ENCODE results near the gene TNFRSF19.

TNFRSF19 gene

GRCh38 chr13:23629566-23630272 is 59.5 kb downstream of the TNFRSF19 start:
- DNase-seq = no peak

DNA sequence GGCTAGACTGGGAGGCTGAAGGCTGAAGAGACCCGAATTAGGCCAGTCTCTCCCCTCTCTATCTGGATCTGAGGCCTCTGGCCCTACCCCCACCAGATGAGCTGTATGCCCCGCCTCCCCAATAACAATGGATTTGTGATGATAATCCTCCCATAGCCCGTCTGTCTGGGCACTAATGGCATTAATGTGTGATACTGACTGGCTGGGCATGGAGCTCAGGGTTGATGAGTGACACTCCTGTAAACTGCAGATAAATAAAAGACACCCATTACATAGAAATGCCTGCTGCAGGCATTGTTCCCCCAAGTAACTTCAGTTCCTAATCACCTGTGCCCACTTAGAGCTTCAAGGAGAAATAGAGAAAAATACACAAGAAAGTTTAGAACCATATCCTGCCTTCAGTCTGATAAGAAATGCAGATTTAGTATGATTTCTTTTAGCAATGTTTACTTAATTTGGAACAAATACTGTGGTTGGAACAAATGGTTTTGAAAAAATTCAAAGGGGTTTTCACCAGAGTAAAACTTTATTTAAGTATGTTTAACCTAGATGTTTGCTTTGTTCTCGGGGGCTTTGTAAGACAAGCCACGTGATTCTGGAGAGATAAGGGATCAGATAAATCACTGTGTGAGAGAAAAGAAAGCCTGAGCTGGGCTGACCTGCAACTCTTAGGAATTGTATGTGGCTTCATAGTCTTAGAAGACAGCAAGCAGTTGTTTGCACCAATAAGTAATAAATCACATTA is 60.3 kb downstream of the TNFRSF19 start:
- no peak for DNase-seq

GRCh38 chr13:23631311-23632047 is 61.3 kb downstream of the TNFRSF19 start:
- DNase-seq = no peak

- DNase-seq = no peak
These were observed 61.9 kb downstream of the TNFRSF19 start for GRCh38 chr13:23632048-23632582.

DNA sequence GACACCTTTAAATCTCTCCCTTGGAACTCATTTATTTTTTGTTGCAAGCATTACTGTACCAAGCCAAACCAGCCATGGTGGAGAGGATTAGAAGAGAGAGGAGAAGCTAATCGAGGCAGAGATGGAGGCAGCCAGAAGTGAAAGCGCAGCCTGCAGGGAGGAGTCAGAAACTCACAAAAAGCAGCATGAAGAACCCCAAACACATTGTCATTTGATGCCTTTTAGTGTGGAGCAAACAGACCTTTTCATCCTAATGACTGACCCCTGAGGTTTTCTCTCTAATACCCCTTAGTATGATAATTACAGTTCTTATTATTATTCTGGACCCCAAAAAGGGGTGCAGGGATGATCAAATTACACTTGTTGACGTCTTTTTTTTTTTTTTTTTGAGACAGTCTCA is 62.5 kb downstream of the TNFRSF19 start:
- no peak for DNase-seq

GRCh38 chr13:23634897-23635296 is 64.7 kb downstream of the TNFRSF19 start:
- DNase-seq = no peak

GRCh38 chr13:23636360-23636759 is 66.1 kb downstream of the TNFRSF19 start:
- DNase-seq = no peak

DNA sequence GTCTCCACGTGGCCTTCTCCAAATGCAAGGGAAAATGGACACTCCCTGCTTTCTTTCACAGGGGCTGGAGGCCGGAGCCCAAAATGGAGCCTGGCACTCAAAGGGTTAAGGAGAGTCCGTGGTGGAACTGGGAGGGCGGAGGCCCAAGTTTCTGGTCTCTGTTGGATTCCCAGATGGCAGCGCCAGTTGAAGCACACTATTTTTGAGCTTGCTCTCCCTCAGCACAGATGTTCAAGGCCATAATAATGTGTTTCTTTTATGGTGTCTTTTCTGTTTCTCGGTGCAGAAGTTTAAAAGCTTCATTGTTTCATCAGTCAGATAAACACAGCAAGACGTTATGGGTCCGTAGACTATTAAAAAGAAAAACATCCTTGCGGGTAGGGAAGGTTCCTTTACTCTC is 67.6 kb downstream of the TNFRSF19 start:
- no peak for DNase-seq

DNA sequence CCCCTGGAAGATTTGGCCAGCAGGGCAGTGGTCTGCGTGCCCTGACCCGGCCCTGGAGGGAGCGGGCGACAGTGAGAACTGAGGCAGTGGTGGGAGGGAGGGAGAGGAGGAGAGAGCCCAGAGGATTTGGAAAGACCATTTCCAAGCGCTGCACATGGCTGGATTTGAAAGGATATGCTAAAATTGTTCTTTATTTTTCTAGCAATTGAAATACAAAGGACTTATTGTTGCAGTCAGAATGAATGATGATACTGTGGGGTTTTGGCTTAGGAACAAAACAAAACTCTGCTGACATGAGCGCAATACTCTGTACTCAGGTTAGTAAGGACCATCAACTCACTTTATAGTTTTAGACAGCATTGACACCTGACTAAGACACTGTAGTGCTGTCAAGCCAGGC is 69.5 kb downstream of the TNFRSF19 start:
- DNase-seq = no peak

- no peak for DNase-seq
These were observed 71.9 kb downstream of the TNFRSF19 start for GRCh38 chr13:23642110-23642509.

- no peak for DNase-seq
These were observed 73.3 kb downstream of the TNFRSF19 start for GRCh38 chr13:23643338-23644125.

DNA sequence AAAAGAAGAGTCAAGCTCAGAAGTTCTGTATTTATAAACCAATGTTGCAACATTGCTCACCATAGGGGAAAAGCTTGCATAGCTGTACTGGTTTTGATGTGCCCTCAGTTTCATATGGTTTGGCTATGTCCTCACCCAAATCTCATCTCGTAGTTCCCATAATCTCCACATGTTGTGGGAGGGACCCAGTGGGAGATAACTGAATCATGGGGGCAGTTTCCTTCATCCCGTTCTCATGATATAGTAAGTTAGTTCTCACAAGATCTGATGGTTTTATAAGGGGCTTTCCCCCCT is 73.9 kb downstream of the TNFRSF19 start:
- peak; percentile 9 for DNase-seq

- no peak for DNase-seq
These were observed 74.4 kb downstream of the TNFRSF19 start for GRCh38 chr13:23644527-23645138.

- DNase-seq = no peak
These were observed 75.6 kb downstream of the TNFRSF19 start for GRCh38 chr13:23645851-23646250.

- no peak for DNase-seq
These were observed 81.2 kb downstream of the TNFRSF19 start for GRCh38 chr13:23651439-23651838.

- no peak for DNase-seq
These were observed 81.7 kb downstream of the TNFRSF19 start for GRCh38 chr13:23651887-23652286.

DNA sequence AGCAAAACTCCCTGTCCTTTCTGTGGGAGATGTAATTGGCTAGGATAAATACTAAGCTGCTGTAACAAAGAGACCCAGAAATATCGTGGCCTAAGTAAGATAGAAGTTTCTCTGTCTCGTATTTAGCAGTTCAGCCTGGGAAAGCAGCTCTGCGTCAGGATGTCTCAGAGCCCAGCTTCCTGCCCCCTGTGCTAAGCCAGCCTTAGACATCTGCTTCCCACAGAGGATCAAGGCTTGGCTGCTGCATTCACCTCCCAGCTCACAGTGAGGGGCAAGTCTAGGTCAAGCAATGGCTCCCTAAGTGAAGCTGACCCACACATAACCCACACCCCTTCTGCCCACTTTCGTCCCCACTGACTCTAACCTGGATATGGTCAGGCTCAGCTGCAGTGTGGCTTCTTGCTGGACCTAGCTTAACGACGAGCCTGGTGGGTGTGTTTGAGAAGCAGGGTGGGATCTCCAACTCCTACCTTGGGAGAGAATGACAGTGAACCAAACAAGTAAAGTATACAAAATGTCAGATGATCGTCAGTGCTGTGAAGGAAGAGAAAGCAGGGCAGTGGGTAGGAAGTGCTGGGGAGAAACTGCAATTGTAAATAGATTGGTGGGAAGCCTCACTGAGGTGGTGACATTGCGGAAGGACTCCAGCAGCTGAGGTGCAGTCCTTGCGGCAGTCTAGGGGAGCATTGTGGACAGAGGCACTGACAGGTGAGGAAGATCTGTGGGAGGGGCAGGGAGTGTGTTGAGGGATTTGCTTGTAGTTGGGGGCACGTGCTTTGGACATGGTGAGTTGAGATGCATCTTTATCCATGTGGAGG is 82.9 kb downstream of the TNFRSF19 start:
- no peak for DNase-seq

DNA sequence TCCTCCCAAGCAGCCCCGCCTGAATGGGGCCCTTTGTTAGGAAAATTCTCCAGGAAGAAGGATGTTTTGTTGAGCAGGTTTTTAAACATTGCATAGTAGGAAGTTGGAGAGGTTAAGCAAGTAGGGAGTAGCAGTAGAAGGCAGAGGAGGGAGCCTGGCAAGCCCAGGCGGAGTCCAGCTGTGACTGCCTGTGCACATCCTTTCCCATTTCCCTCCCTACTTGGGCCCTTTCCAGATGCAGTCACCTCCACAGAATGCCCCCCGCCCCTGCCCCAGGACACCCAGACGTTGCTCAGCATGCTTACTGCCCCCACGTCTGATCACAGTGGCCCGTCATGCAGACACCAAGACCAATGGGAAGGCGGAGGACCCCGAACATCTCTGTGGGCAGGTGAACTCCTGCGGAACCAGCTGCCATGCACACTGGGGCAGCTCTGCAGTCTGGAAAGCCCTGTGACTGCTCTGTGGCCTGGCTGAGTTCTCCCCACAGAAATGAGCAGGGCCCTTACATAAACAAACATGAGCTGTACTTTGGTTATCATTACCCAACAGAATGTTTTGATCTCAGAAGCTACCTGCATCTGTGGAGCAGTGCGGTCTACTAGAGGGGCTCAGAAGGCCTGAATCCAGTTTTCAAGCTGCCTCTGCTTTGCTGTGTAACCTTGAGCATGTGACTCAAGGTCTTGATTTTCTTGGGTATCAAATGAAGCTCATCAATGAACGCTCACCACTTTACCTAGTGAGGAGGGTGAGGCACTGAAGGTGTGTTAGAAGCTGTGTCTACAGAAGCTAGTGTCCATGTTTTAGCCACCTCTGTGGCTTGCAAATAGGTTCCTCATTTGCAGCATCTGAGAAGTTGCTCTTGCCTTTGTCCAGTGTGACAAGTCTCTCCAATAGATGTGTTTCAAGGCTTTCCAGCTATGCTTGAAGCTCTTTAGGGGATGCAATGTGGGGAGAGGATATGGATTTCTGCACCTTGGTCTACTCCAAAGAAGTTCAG is 84.2 kb downstream of the TNFRSF19 start:
- DNase-seq = no peak

DNA sequence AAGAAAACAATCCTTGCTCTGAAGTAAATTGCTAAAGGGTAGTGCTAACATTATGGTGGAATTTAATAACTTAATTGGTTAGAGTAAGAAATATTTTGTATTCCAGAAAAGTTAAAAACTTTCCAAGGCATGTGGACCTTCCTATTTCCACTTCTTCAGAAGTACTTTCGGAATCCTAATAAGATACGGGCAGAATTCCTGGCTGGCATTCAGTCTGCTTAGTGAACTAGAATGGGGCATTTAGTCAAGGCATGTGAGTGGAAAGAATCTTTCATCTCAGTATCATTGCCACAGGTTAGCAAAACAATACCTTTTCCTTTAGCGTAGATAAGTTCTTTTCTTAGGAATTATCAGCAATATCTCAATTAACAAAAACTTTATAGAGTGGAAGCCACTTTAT is 85.1 kb downstream of the TNFRSF19 start:
- no peak for DNase-seq

- DNase-seq = peak; percentile 85
These were observed 86.6 kb downstream of the TNFRSF19 start for GRCh38 chr13:23656637-23657371.

Measured in suppressor macrophage treated with lipopolysaccharide for 4 hours (primary cell).